ENCODE measurements around the gene ELMOD1.

ELMOD1 gene

GRCh38 chr11:107691000-107691750 lies 100.2 kb downstream of the ELMOD1 start:
- DNase-seq = no peak

- DNase-seq = no peak
Observed at GRCh38 chr11:107695446-107695845, 104.5 kb downstream of the ELMOD1 start.

DNA sequence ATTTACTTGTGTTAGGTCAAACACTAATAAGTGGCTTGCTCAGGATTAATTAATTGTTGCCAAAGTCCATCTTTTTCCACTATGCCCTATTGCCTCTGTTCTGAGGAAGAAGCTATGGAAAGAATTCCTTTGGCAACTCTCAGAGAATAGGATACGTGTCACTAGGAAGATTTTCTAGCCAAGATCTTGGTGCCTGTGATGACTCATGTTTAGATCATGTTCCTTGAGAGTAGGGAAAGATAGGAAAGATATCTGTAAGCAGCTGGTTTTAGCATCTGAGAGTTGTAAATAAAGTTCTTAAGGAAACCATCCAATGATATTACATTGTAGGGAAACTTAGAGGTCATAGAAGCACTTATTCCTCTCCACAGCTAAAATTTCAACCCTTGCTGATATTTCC lies 105.2 kb downstream of the ELMOD1 start:
- no peak for DNase-seq

DNA sequence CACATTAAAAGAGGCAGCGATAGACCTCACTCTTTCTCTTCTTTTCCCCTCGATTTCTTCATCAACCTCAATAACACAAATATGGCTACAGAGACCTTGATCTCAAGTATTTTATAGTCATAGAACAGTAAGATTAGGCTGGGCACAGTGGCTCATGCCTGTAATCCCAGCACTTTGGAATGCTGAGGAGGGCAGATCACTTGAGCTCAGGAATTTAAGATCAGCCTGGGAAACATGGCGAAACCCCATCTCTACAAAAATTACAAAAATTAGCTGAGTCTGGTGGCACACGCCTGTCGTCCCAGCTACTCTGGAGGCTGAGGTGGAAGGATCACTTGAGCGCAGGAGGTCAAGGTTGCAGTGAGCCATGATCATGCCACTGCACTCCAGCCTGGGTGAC lies 106.3 kb downstream of the ELMOD1 start:
- no peak for DNase-seq

- DNase-seq = no peak
Observed at GRCh38 chr11:107699371-107700285, 108.7 kb downstream of the ELMOD1 start.

DNA sequence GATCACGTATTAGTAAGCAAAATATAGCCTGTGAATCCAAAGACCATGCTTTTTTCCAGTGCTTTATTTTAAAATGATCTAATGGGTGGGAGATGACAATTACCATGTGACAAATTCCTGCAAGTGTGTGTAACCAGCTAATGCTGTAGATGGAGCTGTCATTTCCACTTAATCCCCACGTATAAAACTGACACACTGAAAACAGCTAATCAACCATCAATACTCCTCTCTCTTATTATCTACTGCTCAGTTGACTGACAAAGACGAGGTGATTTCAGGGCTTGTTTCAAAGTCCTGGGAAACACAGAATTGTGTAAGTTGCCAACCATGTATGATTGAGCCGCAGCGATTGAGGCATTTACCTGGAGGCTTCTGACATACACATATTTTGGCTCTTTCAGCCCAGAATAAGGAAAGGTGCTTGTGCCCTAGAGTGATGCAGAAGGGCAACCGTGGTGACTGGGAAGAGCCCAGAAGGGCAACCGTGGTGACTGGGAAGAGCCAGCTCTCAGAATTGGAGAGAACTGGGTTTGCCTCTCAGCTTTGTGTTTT lies 111.2 kb downstream of the ELMOD1 start:
- no peak for DNase-seq

DNA sequence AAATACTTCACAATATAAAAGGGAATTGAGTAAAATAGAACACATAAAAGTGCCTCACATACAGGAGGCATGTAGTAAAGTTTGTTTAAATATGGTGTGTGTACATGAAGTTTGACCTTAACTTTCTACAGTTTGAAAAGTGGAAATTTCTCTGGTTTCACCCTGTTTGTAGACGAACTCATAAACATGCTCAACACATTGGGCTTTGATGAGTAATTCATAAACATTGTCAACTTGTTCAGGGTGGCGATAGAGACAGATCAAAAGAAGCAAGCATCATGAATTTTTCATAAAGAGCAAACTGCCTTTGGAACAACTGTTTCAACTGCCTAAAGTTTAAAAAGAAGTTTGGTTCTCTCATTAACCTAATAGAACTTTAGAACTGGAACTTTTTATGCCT lies 111.8 kb downstream of the ELMOD1 start:
- no peak for DNase-seq

DNA sequence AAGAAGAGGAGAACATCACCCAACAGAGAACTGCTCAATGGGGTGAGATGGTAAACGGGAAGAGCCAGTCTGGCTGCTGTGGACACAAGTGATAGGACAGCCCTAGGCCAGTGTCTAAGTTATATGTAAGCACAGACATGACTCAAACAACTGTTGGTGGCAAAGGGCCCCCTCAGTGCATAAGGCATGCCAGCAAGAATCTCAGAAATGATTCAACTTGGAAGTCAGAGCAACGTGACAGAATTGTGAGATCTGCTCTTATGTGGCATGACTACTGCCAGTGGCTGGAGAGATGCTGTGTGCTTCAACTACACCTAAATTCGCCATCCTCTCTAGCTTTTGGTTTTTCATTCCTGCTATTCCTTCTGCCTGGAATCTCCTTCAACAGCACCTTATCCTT lies 113.5 kb downstream of the ELMOD1 start:
- no peak for DNase-seq

DNA sequence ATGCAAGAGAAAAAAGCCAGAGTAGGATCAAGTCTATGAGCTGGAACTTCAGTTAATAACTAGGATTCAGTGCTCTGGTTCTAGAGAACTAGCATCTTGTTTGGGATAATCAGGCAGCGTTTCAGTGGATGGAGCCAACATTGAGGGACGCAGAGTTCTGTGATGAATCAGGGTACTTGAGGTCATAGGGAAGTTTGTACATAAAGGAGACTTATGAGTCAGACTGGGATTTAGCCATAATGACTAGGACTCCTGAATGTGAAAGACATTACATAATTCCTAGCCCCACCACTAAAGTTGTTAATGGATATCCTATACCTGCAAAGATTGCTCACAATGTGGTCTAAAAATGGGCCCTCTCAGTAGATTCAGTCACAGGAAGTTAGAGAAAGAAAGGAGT lies 114.1 kb downstream of the ELMOD1 start:
- no peak for DNase-seq

GRCh38 chr11:107706531-107706930 lies 115.6 kb downstream of the ELMOD1 start:
- DNase-seq = no peak

DNA sequence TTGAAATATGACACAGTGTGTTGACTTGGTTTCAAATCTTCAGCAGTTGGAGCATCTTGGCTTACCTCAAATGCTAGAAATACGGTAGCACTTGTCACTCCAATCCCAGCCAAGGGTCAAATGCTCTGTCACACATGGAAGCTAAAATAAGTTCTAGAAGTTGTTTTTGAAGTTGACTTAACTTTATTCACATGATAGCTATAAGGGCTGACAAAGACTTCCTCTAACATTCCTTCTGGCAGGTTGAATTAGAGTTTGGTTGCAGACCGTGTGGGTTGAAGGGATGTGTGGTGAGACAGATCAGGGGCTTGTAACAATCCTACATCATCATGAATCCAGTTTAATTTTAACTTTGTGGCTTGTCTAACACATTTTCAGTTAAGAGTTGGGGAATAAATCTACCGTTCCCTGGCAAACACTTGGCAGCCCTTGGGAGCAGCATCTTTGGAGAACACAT lies 116.3 kb downstream of the ELMOD1 start:
- DNase-seq = no peak

DNA sequence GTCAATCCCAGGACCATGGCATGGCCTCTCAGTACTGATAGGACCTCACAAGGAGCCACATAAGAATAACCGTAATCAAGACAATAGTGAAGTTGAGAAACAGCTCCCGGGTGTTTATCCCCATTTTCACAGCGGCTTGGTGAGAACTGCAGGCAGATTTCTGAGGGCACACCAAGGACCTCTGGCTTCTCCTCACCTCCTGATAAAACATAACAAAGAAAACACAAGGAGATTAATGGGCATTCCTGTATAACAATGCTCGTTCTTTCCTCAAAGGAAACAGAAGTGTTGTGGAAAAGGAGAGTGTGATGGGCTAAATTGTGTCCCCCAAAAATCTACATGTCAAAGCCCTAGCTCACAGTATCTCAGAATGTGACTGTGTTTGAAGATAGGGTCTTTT lies 116.9 kb downstream of the ELMOD1 start:
- DNase-seq = no peak

DNA sequence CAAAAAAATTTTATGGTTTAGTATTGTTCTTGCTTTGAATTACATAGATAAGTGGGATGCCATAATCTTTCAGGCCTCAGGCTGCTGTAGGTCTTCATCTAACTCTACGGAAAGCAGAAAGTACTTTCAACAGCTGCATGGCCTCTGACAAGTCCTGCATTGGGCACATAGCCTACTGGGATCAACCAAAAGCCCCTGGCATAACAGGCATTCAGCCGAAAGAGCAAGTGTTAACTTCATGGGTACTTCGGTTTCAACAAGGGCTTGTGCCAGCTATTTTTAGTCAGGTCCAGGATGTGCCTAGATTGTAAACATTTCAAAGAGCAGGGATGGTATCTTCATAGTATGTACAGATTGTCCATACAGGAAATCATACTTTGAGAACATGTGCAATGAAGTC lies 117.8 kb downstream of the ELMOD1 start:
- DNase-seq = no peak

DNA sequence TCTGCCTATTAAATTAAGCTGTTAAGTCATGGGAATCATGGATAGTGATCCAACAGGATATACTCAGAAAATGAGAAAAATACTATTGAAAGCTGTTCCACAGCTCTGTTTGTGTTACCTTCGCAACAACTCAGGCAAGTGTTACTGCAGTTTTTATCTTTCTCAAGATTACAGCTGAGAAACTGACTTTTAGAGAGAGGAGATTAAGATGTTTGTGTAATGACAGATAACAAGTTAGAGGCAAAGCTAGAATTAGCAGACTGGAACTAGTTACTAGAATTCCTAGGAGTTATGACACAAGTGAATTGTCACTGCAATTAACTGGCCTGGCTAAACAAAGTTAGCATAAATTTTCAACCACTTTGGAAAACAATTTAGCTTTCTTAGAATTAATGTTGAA lies 119.4 kb downstream of the ELMOD1 start:
- DNase-seq = no peak

GRCh38 chr11:107711861-107712755 lies 121.2 kb downstream of the ELMOD1 start, which contains the start of gene SLN:
Gene SLN, minus strand, starts transcription at chr11:107712056.
- DNase-seq = no peak

DNA sequence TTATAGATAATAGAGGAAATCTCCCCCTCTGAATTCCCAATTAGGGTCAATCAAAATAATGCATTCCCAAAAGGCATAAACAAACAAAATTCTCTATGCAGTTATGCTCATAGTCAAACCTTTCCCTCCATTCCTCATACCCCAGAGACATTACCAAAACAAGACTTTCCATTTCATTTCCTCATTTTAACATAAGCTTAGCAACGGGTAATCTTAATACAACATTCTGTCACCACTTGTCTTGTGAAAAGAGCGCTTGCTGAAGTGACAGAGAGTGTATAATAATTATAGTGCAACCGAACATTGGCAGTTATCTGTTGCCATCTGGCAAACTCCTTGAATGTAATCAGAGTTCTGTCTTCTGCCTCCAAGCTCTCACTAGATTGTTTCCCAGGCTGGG lies 122.1 kb downstream of the ELMOD1 start:
- peak in 1 of 2 donors; percentile 17 for DNase-seq

Data from hippocampal formation (tissue), 2 donors.